ENCODE data around the gene IQSEC2. TPM values are rescaled to one million over a fixed set of nuclear protein-coding genes. Genes with fewer than 3 reads are reported as not detected.

IQSEC2 gene
- total RNA-seq, 4 donors from 2014 or later, result 12.2 to 14.8 (median 14.0) TPM

DNA sequence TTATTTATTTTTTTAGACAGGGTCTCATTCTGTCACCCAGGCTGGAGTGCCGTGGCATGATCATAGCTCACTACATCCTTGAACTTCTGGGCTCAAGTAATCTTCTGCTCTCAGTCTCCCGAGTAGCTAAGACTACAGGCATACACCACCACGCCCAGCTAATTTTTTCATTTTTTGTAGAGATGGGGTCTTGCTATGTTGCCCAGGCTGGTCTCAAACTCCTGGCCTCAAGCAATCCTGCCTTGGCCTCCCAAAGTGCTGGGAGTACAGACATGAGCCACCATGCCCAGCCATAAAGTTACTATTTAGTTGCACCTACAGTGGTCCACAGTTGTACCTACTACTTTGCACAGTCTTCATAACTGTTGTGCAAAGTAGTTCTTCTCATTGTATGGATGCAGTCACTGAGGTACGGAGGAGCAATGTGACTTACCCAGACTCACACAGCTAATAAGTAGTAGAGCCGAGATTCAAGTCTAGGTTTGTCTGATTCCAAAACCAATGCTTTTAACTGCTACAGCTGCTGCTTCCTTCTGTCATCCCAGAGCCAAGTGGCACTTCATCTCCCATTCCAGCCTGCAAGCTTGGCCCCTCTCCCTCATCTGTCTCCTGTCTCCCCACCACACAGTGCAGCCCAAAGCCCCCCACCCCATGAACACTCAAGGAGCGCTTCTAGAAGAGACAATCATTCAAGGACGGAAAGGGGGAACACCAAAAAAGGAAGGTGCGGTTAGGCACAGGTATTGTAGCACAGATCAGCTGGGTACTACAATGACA, 24.0 kb upstream of the IQSEC2 start:
- TF ChIP-seq CTCF (IDR thresholded peaks at IDR 0.05), result no peak
- DNase-seq (ENCODE audit: low spot score), result no peak
- ATAC-seq (ENCODE audit: low FRiP score), result no peak

- ATAC-seq (ENCODE audit: low FRiP score), result no peak
- DNase-seq (ENCODE audit: low spot score), result no peak
- no peak for TF ChIP-seq CTCF (IDR thresholded peaks at IDR 0.05)
Observed at GRCh38 chrX:53303195-53303594, 21.8 kb upstream of the IQSEC2 start.

- no peak for DNase-seq (ENCODE audit: low spot score)
Observed at GRCh38 chrX:53300157-53300556, 18.8 kb upstream of the IQSEC2 start.

GRCh38 chrX:53294024-53294648, 12.8 kb upstream of the IQSEC2 start:
- ATAC-seq (ENCODE audit: low FRiP score), result no peak
- no peak for TF ChIP-seq CTCF (IDR thresholded peaks at IDR 0.05)
- no peak for DNase-seq (ENCODE audit: low spot score)

More at GRCh38 chrX:53300157-53300556, 18.8 kb upstream of the IQSEC2 start:
- no peak for ATAC-seq (ENCODE audit: low FRiP score)
- no peak for TF ChIP-seq CTCF (IDR thresholded peaks at IDR 0.05)

DNA sequence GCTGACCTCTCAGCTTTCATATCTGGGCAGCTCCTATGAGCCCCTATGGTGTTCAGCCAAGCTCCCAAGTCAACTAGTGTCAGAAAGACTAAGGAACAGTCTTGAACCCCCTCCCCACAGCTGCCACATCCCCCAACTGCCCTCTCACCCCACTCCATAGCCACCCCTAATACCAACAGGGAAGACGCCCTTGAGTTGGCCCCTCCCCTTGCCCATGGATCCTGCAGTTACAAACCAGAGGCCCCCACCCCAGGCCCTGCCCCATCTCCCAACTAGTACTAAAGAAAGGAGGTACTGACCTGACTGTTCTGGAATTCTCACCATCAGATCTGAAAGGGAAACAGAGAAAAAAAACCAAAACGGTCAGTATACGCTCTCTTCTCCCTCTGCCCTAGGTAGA, 10.2 kb upstream of the IQSEC2 start:
- no peak for TF ChIP-seq CTCF (IDR thresholded peaks at IDR 0.05)
- no peak for DNase-seq (ENCODE audit: low spot score)
- ATAC-seq (ENCODE audit: low FRiP score), result no peak

DNA sequence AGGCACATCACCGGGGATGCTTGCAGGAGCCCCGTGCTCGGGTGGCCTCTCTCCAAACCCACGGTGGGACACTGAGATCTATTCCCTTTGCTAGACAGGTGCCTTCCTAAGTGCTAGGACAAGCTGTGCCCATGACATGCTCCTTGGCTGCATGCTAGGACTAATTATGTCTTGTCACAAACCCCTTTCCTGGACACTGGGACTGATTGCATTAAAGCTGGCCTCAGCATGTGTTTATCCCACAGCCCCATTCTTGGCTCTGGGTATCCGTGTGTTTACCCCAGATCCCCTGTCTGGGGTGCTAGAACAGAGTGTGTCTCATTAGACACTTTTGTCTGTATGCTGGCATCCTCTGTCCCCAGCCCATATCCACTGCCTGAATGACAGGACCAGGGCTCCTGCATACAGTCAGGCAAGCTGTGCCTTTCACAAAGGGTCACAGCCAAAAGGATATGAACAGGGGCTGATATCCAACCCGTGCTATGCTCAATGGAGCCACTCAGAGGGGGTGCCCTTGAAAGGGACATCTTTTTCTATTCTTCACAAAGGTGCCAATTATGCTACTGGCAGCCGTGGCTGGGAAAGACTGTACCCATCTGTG, 9.2 kb upstream of the IQSEC2 start:
- no peak for DNase-seq (ENCODE audit: low spot score)
- ATAC-seq (ENCODE audit: low FRiP score), result no peak
- TF ChIP-seq CTCF (IDR thresholded peaks at IDR 0.05), result no peak

All from omental fat pad (tissue), 4 donors.